CD4-positive, alpha-beta T cell treated with Interleukin-15 for 4 hours (primary cell): ENCODE results near the gene GALM.

Experiments used
- DNase-seq: peaks from one replicate; pipeline ENCODE4 v3.0.0-alpha.2; 2020; ENCODE audit warnings: low spot score

Gene GALM

GRCh38 chr2:38771632-38772031 is 105.7 kb downstream of the GALM start:
- no peak for DNase-seq

GRCh38 chr2:38775097-38775920 is 109.4 kb downstream of the GALM start:
- DNase-seq: no peak

GRCh38 chr2:38775921-38776225 is 110.0 kb downstream of the GALM start:
- no peak for DNase-seq

- DNase-seq: no peak
Measured at GRCh38 chr2:38776531-38776930, 110.6 kb downstream of the GALM start.

- no peak for DNase-seq
Measured at GRCh38 chr2:38778687-38779082, 112.8 kb downstream of the GALM start.

GRCh38 chr2:38783586-38783985 is 117.7 kb downstream of the GALM start:
- DNase-seq: no peak
